Neural cell (in vitro differentiated cells): Measurements from ENCODE around the gene MINDY4. TPM values are rescaled to one million over a fixed set of nuclear protein-coding genes. Genes with fewer than 3 reads are reported as not detected.

ENCODE experiments used
- H2AFZ ChIP-seq: fragments of 200-600, 300-800 bp; sonication (generic), shearing (Covaris generic); 2 replicates; pipeline ENCODE4 v1.6.0; 2014; ENCODE audit warnings: low read depth, mild to moderate bottlenecking, antibody characterized with exemption, low read length, moderate library complexity
- H3F3A ChIP-seq: fragments of 200-600 bp; shearing (Covaris generic); 2 replicates; pipeline ENCODE4 v1.6.1; 2016; ENCODE audit warnings: mild to moderate bottlenecking, moderate library complexity, mixed read lengths, antibody characterized with exemption, low read length; ENCODE audit not compliant: insufficient read depth, poor library complexity, severe bottlenecking
- H3K27ac ChIP-seq: fragments of 200-600, 300-800 bp; sonication (generic), shearing (Covaris generic); 2 replicates; pipeline ENCODE4 v1.5.1; 2014; ENCODE audit warnings: mild to moderate bottlenecking, low read length, moderate library complexity
- H3K27me3 ChIP-seq: fragments of 300-800, 200-600 bp; sonication (generic), shearing (Covaris generic); 2 replicates; pipeline ENCODE4 v1.6.0; 2014; ENCODE audit warnings: mild to moderate bottlenecking, low read depth, low read length, moderate library complexity; ENCODE audit not compliant: insufficient read depth
- H3K36me3 ChIP-seq: fragments of 300-800, 200-600 bp; sonication (generic), shearing (Covaris generic); 2 replicates; pipeline ENCODE4 v1.5.1; 2014; ENCODE audit warnings: mild to moderate bottlenecking, antibody characterized with exemption, low read length, moderate library complexity; ENCODE audit not compliant: insufficient read depth
- H3K4me2 ChIP-seq: fragments of 300-800, 200-600 bp; sonication (generic), shearing (Covaris generic); 2 replicates; pipeline ENCODE4 v1.6.0; 2014; ENCODE audit warnings: mild to moderate bottlenecking, low read length
- H3K4me3 ChIP-seq: fragments of 300-800, 200-600 bp; sonication (generic), shearing (Covaris generic); 2 replicates; pipeline ENCODE4 v1.5.1; 2014; ENCODE audit warnings: mild to moderate bottlenecking, low read length, moderate library complexity
- H3K79me2 ChIP-seq: fragments of 200-600 bp; shearing (Covaris generic); replicated peaks from 2 replicates; pipeline ENCODE4 v1.6.0; 2014; ENCODE audit warnings: mild to moderate bottlenecking, low read length, moderate library complexity; ENCODE audit not compliant: insufficient read depth
- H3K9ac ChIP-seq: fragments of 300-800, 200-600 bp; sonication (generic), shearing (Covaris generic); 2 replicates; pipeline ENCODE4 v1.6.1; 2016; ENCODE audit warnings: mild to moderate bottlenecking, low read length, mixed read lengths
- H3K9me2 ChIP-seq: fragments of 200-600 bp; shearing (Covaris generic); 2 replicates; pipeline ENCODE4 v1.6.1; 2016; ENCODE audit warnings: mild to moderate bottlenecking, low read length, mixed read lengths; ENCODE audit not compliant: insufficient read depth
- H3K9me3 ChIP-seq: fragments of 200-600, 300-800 bp; sonication (generic), shearing (Covaris generic); 2 replicates; pipeline ENCODE4 v1.6.1; 2016; ENCODE audit warnings: mild to moderate bottlenecking, mixed run types, low read length, moderate library complexity, mixed read lengths
- H4K20me1 ChIP-seq: fragments of 200-600 bp; shearing (Covaris generic); 2 replicates; pipeline ENCODE4 v1.6.1; 2016; ENCODE audit warnings: mild to moderate bottlenecking, mixed run types; ENCODE audit not compliant: insufficient read depth
- CTCF ChIP-seq: fragments of 450-650 bp; IDR thresholded peaks from 2 replicates; pipeline ENCODE4 v1.5.1; 2014; ENCODE audit warnings: antibody characterized with exemption, mild to moderate bottlenecking, moderate library complexity; ENCODE audit not compliant: poor library complexity, severe bottlenecking
- EP300 ChIP-seq: fragments of 450-650 bp; conservative IDR thresholded peaks from 2 replicates; pipeline ENCODE4 v1.6.1; 2014; ENCODE audit warnings: antibody characterized with exemption, mild to moderate bottlenecking, moderate library complexity; ENCODE audit not compliant: poor library complexity, severe bottlenecking
- EZH2 ChIP-seq: fragments of 200-600, 300-800 bp; shearing (Covaris generic), sonication (generic); IDR thresholded peaks from 2 replicates; pipeline ENCODE4 v1.6.1; 2014; ENCODE audit warnings: antibody characterized with exemption, low read length, borderline replicate concordance, mild to moderate bottlenecking; ENCODE audit not compliant: insufficient read depth, poor library complexity, severe bottlenecking
- MXI1 ChIP-seq: fragments of 450-650 bp; conservative IDR thresholded peaks from 2 replicates; pipeline ENCODE4 v1.6.1; 2014; ENCODE audit warnings: antibody characterized with exemption, mild to moderate bottlenecking; ENCODE audit not compliant: poor library complexity, severe bottlenecking
- POLR2AphosphoS5 ChIP-seq: IDR thresholded peaks from 2 replicates; pipeline ENCODE4 v1.6.1; 2012
- RAD21 ChIP-seq: fragments of 450-650 bp; conservative IDR thresholded peaks from 2 replicates; pipeline ENCODE4 v1.6.1; 2014; ENCODE audit warnings: antibody characterized with exemption, mild to moderate bottlenecking, moderate library complexity
- SMC3 ChIP-seq: fragments of 450-650 bp; conservative IDR thresholded peaks from 2 replicates; pipeline ENCODE4 v1.6.1; 2014; ENCODE audit warnings: antibody characterized with exemption, mild to moderate bottlenecking, moderate library complexity; ENCODE audit not compliant: poor library complexity
- TAF1 ChIP-seq: IDR thresholded peaks from 2 replicates; pipeline ENCODE4 v1.6.1; 2012; ENCODE audit warnings: low read depth
- polyA plus RNA-seq: library from polyadenylated mRNA; depleted of rRNA; stranded (reverse); fragments of >200 nt; gene quantifications from 2 replicates; pipeline ENCODE4 v1.2.3, GENCODE V29; 2014
- TF ChIP-seq, protein P1 (sequence below): IDR thresholded peaks from 2 replicates; pipeline ENCODE4 v1.6.1; 2012; ENCODE audit warnings: borderline replicate concordance

Gene MINDY4
- polyA plus RNA-seq, 1 donor from 2014 or later: 1.0 TPM

- TF ChIP-seq EP300: no peak
- no peak for TF ChIP-seq SMC3
- no peak for TF ChIP-seq RAD21
- TF ChIP-seq CTCF: no peak
- TF ChIP-seq TAF1: no peak
- no peak for TF ChIP-seq MXI1
- H4K20me1 ChIP-seq: no peaks in the 10 kb centered on the region
- H3K36me3 ChIP-seq: no peaks in the 10 kb centered on the region
- H3K4me2 ChIP-seq: no peak overlapping the region
- no peak overlapping the region for H3K9ac ChIP-seq
- no peaks in the 10 kb centered on the region for H3K9me2 ChIP-seq
- no peaks in the 10 kb centered on the region for H3F3A ChIP-seq
- H3K27ac ChIP-seq: no peak overlapping the region
- H2AFZ ChIP-seq: no peak overlapping the region
- H3K4me3 ChIP-seq: no peak overlapping the region
- no peaks in the 10 kb centered on the region for H3K79me2 ChIP-seq
- H3K27me3 ChIP-seq: no peaks in the 10 kb centered on the region
- no peaks in the 10 kb centered on the region for H3K9me3 ChIP-seq
Measured at GRCh38 chr7:30750683-30751650, 20.2 kb upstream of the MINDY4 start.

GRCh38 chr7:30751696-30752273 is 19.4 kb upstream of the MINDY4 start, which contains the start of gene INMT:
Gene INMT, plus strand, starts transcription at chr7:30752135. Its CDS starts 16 bp downstream, at chr7:30752151.
- no peak within 1 kb of the TSS for H2AFZ ChIP-seq
- H3K27ac ChIP-seq: no peak within 1 kb of the TSS

More at GRCh38 chr7:30751696-30752273, 19.4 kb upstream of the MINDY4 start, which contains the start of gene INMT:
- no peak within 1 kb of the TSS for H3K9ac ChIP-seq
- no peaks in the 10 kb centered on the region for H3K9me3 ChIP-seq
- no peak within 1 kb of the TSS for H3K4me2 ChIP-seq
- no peaks in the 10 kb centered on the region for H3F3A ChIP-seq
- no peaks in the 10 kb centered on the region for H4K20me1 ChIP-seq
- H3K27me3 ChIP-seq: no peaks in the 10 kb centered on the region
- no peak for TF ChIP-seq POLR2AphosphoS5
- TF ChIP-seq SMC3: no peak
- TF ChIP-seq RAD21: no peak
- TF ChIP-seq MXI1: no peak
- TF ChIP-seq EP300: no peak
- TF ChIP-seq TAF1: no peak
- TF ChIP-seq CTCF: no peak
- TF ChIP-seq, protein P1, sequence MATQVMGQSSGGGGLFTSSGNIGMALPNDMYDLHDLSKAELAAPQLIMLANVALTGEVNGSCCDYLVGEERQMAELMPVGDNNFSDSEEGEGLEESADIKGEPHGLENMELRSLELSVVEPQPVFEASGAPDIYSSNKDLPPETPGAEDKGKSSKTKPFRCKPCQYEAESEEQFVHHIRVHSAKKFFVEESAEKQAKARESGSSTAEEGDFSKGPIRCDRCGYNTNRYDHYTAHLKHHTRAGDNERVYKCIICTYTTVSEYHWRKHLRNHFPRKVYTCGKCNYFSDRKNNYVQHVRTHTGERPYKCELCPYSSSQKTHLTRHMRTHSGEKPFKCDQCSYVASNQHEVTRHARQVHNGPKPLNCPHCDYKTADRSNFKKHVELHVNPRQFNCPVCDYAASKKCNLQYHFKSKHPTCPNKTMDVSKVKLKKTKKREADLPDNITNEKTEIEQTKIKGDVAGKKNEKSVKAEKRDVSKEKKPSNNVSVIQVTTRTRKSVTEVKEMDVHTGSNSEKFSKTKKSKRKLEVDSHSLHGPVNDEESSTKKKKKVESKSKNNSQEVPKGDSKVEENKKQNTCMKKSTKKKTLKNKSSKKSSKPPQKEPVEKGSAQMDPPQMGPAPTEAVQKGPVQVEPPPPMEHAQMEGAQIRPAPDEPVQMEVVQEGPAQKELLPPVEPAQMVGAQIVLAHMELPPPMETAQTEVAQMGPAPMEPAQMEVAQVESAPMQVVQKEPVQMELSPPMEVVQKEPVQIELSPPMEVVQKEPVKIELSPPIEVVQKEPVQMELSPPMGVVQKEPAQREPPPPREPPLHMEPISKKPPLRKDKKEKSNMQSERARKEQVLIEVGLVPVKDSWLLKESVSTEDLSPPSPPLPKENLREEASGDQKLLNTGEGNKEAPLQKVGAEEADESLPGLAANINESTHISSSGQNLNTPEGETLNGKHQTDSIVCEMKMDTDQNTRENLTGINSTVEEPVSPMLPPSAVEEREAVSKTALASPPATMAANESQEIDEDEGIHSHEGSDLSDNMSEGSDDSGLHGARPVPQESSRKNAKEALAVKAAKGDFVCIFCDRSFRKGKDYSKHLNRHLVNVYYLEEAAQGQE: no peak
- no peak for TF ChIP-seq EZH2
- H3K4me3 ChIP-seq: no peak within 1 kb of the TSS
- H3K36me3 ChIP-seq: no peaks in the 10 kb centered on the region
- H3K79me2 ChIP-seq: no peaks in the 10 kb centered on the region
- no peaks in the 10 kb centered on the region for H3K9me2 ChIP-seq
